Colonic mucosa (tissue), 4 donors: ENCODE measurements around the gene PRKN. TPM values are rescaled to one million over a fixed set of nuclear protein-coding genes. Genes with fewer than 3 reads are reported as not detected.

Experiments used
- DNase-seq: peaks from one replicate; pipeline ENCODE4 v3.0.0-alpha.2; 2020
- H3K27ac ChIP-seq: fragments of 200-600 bp; one replicate; pipeline ENCODE4 v1.8.0; 2021
- H3K27me3 ChIP-seq: fragments of 200-600 bp; one replicate; pipeline ENCODE4 v1.8.0; 2021
- H3K36me3 ChIP-seq: fragments of 200-600 bp; one replicate; pipeline ENCODE4 v1.8.0; 2021
- H3K4me1 ChIP-seq: fragments of 200-600 bp; one replicate; pipeline ENCODE4 v1.8.0; 2021; ENCODE audit warnings: mild to moderate bottlenecking
- H3K4me3 ChIP-seq: fragments of 200-600 bp; one replicate; pipeline ENCODE4 v1.8.0; 2021
- H3K9ac ChIP-seq, 2 donors: one replicate each; pipeline ENCODE4 v1.7.0; 2013; ENCODE audit warnings: control low read depth in 2 of 2, low read depth in 2 of 2, low read length in 2 of 2
- H3K9me3 ChIP-seq: fragments of 200-600 bp; one replicate; pipeline ENCODE4 v1.8.0; 2021
- intact Hi-C: fragments of 100-400 bp; cut with DNase I; formaldehyde crosslinking; loops from one replicate; pipeline ENCODE4 v1.14.1; 2022
- total RNA-seq, 2 donors: library from RNA; stranded (reverse); fragmentation: NEBNext Ultra II Directional in 1 of 2; extraction: Animal tissue kit (Norgen Biotek cat#: 25700) in 1 of 2; gene quantifications; one replicate each; pipeline ENCODE4 v1.2.1, GENCODE V29; 2021
- TF ChIP-seq, protein P1 (sequence below): fragments of 200-600 bp; IDR thresholded peaks from one replicate; pipeline ENCODE4 v1.8.0; 2022; ENCODE audit warnings: antibody characterized with exemption, mild to moderate bottlenecking
- donor health status: healthy.
- donor health status: DM: no; HTN: no; CAD: no.
- donor health status: DM: no; HTN: no; CAD: no.

The PRKN gene
- total RNA-seq, 2 donors from 2014 or later, result 3.7 to 8.1 TPM

DNA sequence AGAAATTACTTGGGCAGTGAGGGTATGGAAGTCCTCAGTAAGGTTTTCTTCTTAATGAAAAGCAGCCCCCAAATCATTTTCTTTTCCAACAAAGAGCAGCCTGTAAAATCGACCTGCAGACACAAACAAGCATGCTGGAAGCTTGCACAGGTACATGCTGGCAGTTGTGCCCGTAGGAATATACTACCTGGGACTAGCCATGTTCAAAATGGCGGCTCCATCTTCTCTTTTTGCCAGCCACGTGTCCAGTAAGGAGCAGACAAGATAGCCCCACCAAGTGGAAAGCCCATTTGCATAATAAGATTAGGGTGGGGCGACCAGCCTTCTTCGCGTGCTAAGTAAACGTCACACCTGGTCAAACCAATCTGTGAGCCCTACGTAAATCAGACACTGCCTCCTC is 1194.3 kb downstream of the PRKN start:
- Histone ChIP-seq H3K4me3 (no peak overlapping the region), H3K9ac (no peak overlapping the region), H3K36me3 (no peaks in the 10 kb centered on the region), H3K27ac (no peak overlapping the region), H3K4me1 (no peaks in the 10 kb centered on the region), H3K27me3 (no peaks in the 10 kb centered on the region), H3K9me3 (no peaks in the 10 kb centered on the region)
- intact Hi-C loops, result no loop called here
- TF ChIP-seq, protein P1, sequence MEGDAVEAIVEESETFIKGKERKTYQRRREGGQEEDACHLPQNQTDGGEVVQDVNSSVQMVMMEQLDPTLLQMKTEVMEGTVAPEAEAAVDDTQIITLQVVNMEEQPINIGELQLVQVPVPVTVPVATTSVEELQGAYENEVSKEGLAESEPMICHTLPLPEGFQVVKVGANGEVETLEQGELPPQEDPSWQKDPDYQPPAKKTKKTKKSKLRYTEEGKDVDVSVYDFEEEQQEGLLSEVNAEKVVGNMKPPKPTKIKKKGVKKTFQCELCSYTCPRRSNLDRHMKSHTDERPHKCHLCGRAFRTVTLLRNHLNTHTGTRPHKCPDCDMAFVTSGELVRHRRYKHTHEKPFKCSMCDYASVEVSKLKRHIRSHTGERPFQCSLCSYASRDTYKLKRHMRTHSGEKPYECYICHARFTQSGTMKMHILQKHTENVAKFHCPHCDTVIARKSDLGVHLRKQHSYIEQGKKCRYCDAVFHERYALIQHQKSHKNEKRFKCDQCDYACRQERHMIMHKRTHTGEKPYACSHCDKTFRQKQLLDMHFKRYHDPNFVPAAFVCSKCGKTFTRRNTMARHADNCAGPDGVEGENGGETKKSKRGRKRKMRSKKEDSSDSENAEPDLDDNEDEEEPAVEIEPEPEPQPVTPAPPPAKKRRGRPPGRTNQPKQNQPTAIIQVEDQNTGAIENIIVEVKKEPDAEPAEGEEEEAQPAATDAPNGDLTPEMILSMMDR, result no peak
- no peak for DNase-seq

DNA sequence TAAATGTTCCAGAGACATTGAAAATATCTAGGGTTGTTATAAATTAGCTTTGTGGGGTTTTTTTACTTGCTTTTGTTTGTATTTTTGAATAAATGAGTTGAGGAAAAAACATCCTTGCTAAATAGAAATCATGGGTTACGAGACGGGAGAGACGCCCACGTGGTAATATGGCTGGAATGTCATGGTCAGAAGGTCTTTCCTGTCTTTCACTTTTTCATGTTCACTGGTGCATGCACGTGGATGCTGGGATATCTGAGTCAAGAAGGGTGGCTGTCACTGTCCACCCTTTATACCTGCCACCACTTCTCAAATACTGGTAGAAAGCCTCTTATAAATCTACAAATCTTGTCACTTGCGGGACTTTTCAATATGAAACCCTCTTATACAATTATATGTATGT is 1195.0 kb downstream of the PRKN start:
- Histone ChIP-seq H3K27ac (no peak overlapping the region), H3K36me3 (no peaks in the 10 kb centered on the region), H3K27me3 (no peaks in the 10 kb centered on the region), H3K4me3 (no peak overlapping the region), H3K4me1 (no peaks in the 10 kb centered on the region), H3K9ac (no peak overlapping the region), H3K9me3 (no peaks in the 10 kb centered on the region)
- DNase-seq, result no peak
- TF ChIP-seq, protein P1, result no peak
- intact Hi-C loops, result no loop called here

DNA sequence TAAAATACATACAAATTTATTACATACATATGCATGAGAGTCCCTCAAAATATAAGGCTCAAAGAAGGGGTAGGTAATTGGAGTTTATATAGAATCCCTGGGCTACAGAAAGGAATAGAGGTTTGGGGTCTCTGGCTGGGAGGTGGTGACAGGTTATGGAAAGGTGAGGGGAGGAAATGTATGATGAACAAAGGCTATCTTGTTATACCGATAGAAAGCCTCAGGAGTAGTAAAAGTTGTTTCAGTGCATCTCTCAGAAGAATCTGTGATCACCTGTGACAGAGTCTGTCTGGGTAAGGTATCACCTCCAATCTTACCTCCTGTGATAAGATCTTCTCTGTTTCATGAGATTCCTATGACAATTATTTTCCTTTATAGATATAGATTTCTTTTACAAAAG is 1200.8 kb downstream of the PRKN start:
- no peak for DNase-seq
- Histone ChIP-seq H3K9ac (no peak overlapping the region), H3K36me3 (no peaks in the 10 kb centered on the region), H3K4me1 (no peaks in the 10 kb centered on the region), H3K4me3 (no peak overlapping the region), H3K27me3 (no peaks in the 10 kb centered on the region), H3K27ac (no peak overlapping the region), H3K9me3 (no peaks in the 10 kb centered on the region)
- intact Hi-C loops, result no loop called here
- TF ChIP-seq, protein P1, result no peak

DNA sequence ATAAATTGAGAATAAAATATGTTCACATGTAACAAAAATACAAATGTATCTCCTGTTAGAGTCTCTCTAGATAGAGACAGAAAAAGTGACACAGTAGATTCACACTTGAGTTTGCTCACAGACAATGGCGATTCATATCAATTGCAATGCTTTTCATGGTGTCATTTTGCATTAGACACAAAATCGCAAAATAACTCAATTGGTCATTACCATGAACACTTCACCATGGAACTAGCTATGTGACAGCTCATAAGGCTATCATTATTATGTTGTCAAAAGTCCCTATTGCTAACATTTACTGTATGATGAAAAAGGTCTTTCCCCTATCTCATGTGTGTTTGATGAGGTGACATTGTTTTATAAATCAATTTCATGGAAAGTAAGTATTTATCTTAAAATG is 1204.2 kb downstream of the PRKN start:
- no peaks in the 10 kb centered on the region for H3K9me3 ChIP-seq
- no peak for DNase-seq
- no peak overlapping the region for H3K4me3 ChIP-seq
- H3K36me3 ChIP-seq, result no peaks in the 10 kb centered on the region
- TF ChIP-seq, protein P1, result no peak
- no peaks in the 10 kb centered on the region for H3K27me3 ChIP-seq
- intact Hi-C loops, result no loop called here
- no peak overlapping the region for H3K9ac ChIP-seq
- no peaks in the 10 kb centered on the region for H3K4me1 ChIP-seq
- H3K27ac ChIP-seq, result no peak overlapping the region

DNA sequence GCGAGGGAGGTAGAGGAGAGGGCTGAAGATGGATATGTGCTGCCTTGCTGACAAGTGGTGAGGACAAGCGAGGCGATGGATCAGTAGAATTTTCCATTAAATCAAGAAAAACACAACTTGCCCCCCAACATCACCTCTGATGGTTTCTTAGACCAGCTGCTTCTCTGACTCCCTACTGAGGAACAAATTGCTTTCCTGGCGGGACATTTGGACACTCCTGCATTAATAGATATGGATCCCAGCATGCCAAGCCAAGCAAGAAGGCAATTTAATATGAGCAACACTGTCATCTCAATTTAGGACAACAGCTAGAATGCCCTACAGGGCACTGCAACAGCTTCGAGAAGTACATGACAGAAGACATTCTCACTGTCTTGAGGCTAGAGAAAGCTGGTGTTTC is 1205.3 kb downstream of the PRKN start:
- no peak overlapping the region for H3K4me3 ChIP-seq
- H3K36me3 ChIP-seq, result no peaks in the 10 kb centered on the region
- no peak overlapping the region for H3K27ac ChIP-seq
- TF ChIP-seq, protein P1, result no peak
- no peak overlapping the region for H3K9ac ChIP-seq
- no peaks in the 10 kb centered on the region for H3K4me1 ChIP-seq
- no peaks in the 10 kb centered on the region for H3K27me3 ChIP-seq
- no peak for DNase-seq
- H3K9me3 ChIP-seq, result no peaks in the 10 kb centered on the region
- intact Hi-C loops, result no loop called here
